Calu3 (cell line): ENCODE results near the gene CCSER1. TPM values are rescaled to one million over a fixed set of nuclear protein-coding genes. Genes with fewer than 3 reads are reported as not detected.

Experiments
- BruUV-seq: library from RNA; stranded (reverse); fragments of 400-500 nt; replicated peaks from 2 replicates; lab custom pipeline; 2021; lab: Mats Ljungman, UMichigan
- CTCF ChIA-PET: fragments of 300-600 bp; sonication (Branson Sonifier 250); formaldehyde crosslinking; loops from one replicate; lab custom pipeline; 2022; ENCODE audit warnings: antibody characterized with exemption; lab: Charles Lee
- DNase-seq: peaks from one replicate; pipeline ENCODE4 v3.0.0; 2022
- H3K27ac Mint-ChIP-seq: one replicate; pipeline ENCODE4 v1.8.0; 2022; ENCODE audit warnings: mixed read lengths; ENCODE audit not compliant: unreplicated experiment
- H3K27me3 Mint-ChIP-seq: one replicate; pipeline ENCODE4 v1.8.0; 2022; ENCODE audit warnings: mixed read lengths; ENCODE audit not compliant: unreplicated experiment
- H3K36me3 Mint-ChIP-seq: one replicate; pipeline ENCODE4 v1.8.0; 2022; ENCODE audit warnings: mild to moderate bottlenecking, moderate library complexity, mixed read lengths; ENCODE audit not compliant: insufficient read depth, unreplicated experiment
- H3K4me1 Mint-ChIP-seq: one replicate; pipeline ENCODE4 v1.8.0; 2022; ENCODE audit warnings: mild to moderate bottlenecking, low read depth, mixed read lengths; ENCODE audit not compliant: unreplicated experiment
- H3K4me3 Mint-ChIP-seq: one replicate; pipeline ENCODE4 v1.8.0; 2022; ENCODE audit warnings: mild to moderate bottlenecking, low read depth, moderate library complexity, mixed read lengths; ENCODE audit not compliant: unreplicated experiment
- H3K9me3 Mint-ChIP-seq: one replicate; pipeline ENCODE4 v1.8.0; 2022; ENCODE audit warnings: low read depth, mixed read lengths; ENCODE audit not compliant: unreplicated experiment
- intact Hi-C: fragments of 100-400 bp; cut with micrococcal nuclease; formaldehyde crosslinking; loops from one replicate; pipeline ENCODE4 v1.10.0; 2022; ENCODE audit not compliant: unreplicated experiment
- total RNA-seq: library from RNA; stranded (reverse); gene quantifications from 2 replicates; pipeline ENCODE4 v1.2.3, GENCODE V29; 2022
- TF ChIP-seq, protein P1 (sequence below): fragments of 200-600 bp; IDR thresholded peaks from one replicate; pipeline ENCODE4 v1.8.0; 2022; ENCODE audit warnings: antibody characterized with exemption; ENCODE audit not compliant: unreplicated experiment

CCSER1 gene
- total RNA-seq, 1 experiment from 2014 or later = 6.2 TPM

DNA sequence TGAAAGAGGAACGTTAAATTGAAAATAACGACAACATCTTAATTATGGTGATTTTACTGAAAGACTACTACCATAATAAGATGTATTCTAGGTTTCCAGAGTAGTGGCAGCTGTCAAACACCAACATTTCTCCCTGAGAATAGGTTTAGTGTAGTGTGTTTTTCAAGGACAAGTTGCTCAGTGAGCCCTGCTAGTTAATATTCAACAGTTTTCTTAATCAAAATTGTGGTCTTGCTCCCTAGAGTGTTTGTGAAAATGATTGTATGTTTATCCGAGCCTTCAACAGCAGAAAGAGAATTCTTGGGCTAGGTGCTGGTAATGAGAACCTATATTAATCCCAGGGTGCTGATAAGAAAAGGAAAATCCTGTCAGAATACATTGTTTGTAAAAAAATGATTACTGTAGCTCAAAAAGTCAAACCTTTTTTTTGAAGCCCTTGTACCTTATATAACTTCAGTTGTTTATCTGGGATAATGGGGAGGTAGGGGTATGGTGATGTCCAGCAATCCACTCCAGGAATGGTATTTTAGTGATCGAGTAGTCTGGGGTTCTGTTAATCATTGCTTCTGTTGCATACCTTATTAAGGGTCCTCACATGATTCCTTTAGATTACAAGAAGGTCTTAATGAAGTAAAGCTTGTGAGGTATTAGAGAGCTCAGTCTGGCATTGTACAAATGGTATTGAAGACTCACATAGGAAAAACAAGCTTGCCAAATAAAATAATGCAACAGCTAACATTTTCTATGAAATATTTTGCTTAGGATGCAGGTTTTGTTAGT is 110.7 kb downstream of the CCSER1 start:
- H3K9me3 Mint-ChIP-seq = no peaks in the 10 kb centered on the region
- no peak for DNase-seq
- intact Hi-C loops = no loop called here
- H3K4me3 Mint-ChIP-seq = no peak overlapping the region
- peaks cover 13% of the 10 kb centered on the region for H3K4me1 Mint-ChIP-seq
- no peaks in the 10 kb centered on the region for H3K27me3 Mint-ChIP-seq
- H3K36me3 Mint-ChIP-seq = no peaks in the 10 kb centered on the region
- TF ChIP-seq, protein P1, sequence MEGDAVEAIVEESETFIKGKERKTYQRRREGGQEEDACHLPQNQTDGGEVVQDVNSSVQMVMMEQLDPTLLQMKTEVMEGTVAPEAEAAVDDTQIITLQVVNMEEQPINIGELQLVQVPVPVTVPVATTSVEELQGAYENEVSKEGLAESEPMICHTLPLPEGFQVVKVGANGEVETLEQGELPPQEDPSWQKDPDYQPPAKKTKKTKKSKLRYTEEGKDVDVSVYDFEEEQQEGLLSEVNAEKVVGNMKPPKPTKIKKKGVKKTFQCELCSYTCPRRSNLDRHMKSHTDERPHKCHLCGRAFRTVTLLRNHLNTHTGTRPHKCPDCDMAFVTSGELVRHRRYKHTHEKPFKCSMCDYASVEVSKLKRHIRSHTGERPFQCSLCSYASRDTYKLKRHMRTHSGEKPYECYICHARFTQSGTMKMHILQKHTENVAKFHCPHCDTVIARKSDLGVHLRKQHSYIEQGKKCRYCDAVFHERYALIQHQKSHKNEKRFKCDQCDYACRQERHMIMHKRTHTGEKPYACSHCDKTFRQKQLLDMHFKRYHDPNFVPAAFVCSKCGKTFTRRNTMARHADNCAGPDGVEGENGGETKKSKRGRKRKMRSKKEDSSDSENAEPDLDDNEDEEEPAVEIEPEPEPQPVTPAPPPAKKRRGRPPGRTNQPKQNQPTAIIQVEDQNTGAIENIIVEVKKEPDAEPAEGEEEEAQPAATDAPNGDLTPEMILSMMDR = no peak
- BruUV-seq = no TSS peak
- CTCF ChIA-PET = interaction anchor here (1.3 to 1.4 kb wide), 2 partner anchors 9 to 11 kb away, joined by 3 read pairs; no protein-coding TSS in a partner anchor
- no peak overlapping the region for H3K27ac Mint-ChIP-seq

DNA sequence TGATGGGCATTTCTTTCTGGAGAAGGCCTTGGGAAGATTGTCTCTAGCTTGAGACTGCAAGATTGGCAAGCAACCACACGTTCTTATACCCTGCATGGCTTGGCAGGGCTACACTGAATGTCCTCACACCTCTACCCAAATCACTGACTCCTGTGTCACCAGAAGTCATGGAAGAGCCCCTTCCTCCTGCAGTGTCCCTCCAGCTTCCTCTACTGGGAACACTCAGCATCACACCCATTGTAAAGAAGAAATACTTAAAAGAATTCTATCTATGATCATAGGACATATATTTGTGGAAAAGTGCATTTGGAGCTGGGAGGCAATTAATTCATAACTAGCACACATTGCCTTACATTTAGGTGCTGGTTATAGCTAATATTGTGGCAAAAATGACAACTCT is 113.1 kb downstream of the CCSER1 start:
- Mint-ChIP-seq H3K4me3 (no peak overlapping the region), H3K4me1 (peaks cover 3% of the 10 kb centered on the region), H3K27ac (no peak overlapping the region), H3K9me3 (no peaks in the 10 kb centered on the region), H3K36me3 (no peaks in the 10 kb centered on the region), H3K27me3 (no peaks in the 10 kb centered on the region)
- TF ChIP-seq, protein P1 = no peak
- CTCF ChIA-PET = interaction anchor here (0.6 kb wide), 1 partner anchor 45 kb away, joined by 4 read pairs; no protein-coding TSS in a partner anchor
- BruUV-seq = no TSS peak
- no peak for DNase-seq
- intact Hi-C loops = no loop called here

DNA sequence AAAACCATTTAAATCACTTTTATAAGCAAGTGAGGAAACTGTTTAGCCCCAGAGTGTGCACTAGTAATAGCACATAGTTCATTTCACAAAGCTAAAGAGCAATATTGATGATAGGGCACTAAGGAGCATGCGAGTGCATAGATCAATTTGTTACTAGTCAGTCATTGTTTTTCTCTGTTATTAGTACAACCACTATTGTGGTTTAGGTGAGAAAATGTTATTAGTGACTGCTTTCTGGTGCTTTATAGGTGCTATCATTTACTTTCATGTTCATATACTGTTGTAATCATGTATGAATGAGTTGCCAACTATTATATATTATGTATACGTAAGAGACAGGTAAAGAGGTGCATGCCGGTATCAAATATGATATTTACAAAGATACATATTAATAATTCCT is 113.8 kb downstream of the CCSER1 start:
- no peak overlapping the region for H3K4me3 Mint-ChIP-seq
- H3K36me3 Mint-ChIP-seq = no peaks in the 10 kb centered on the region
- no TSS peak for BruUV-seq
- H3K27me3 Mint-ChIP-seq = no peaks in the 10 kb centered on the region
- no peak for DNase-seq
- H3K27ac Mint-ChIP-seq = no peak overlapping the region
- TF ChIP-seq, protein P1 = no peak
- no peaks in the 10 kb centered on the region for H3K9me3 Mint-ChIP-seq
- CTCF ChIA-PET = interaction anchor here (0.6 kb wide), 1 partner anchor 46 kb away, joined by 4 read pairs; no protein-coding TSS in a partner anchor
- intact Hi-C loops = no loop called here
- no peaks in the 10 kb centered on the region for H3K4me1 Mint-ChIP-seq

DNA sequence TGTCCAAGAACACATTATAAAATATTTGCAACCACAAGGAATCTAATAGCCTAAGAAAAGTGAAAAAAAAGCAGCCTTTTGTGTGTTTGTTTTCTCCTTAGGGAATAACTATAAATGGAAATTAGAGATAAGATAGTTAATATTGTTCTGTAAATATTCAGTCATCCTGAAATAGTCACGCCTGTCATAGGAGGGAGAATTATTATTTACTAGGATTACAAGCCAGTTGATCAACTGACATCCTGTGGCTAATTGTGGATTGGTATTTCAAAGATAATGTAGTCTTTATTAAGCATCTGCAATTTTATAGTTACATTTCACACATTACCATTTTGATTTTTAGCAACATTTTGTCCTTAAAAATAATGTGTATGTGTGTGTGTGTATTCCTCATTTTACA is 118.6 kb downstream of the CCSER1 start:
- H3K9me3 Mint-ChIP-seq = no peaks in the 10 kb centered on the region
- no peaks in the 10 kb centered on the region for H3K27me3 Mint-ChIP-seq
- H3K27ac Mint-ChIP-seq = no peak overlapping the region
- intact Hi-C loops = no loop called here
- CTCF ChIA-PET = no interaction called here
- H3K4me3 Mint-ChIP-seq = no peak overlapping the region
- no peaks in the 10 kb centered on the region for H3K4me1 Mint-ChIP-seq
- no peaks in the 10 kb centered on the region for H3K36me3 Mint-ChIP-seq
- DNase-seq = no peak
- BruUV-seq = no TSS peak
- TF ChIP-seq, protein P1 = no peak
